ENCODE results near the gene NEU3.

- TF ChIP-seq POLR2A (IDR thresholded peaks at IDR 0.05; ENCODE audit: insufficient read depth in 1 of 2, low read depth in 2 of 2, low read length in 2 of 2) (no peak), CTCF (CRISPR knock-in tag; IDR thresholded peaks at IDR 0.05) (no peak), ZNF274 (CRISPR knock-in tag; IDR thresholded peaks at IDR 0.05) (no peak), FOXJ3 (CRISPR knock-in tag; IDR thresholded peaks at IDR 0.05; ENCODE audit: borderline replicate concordance) (no peak), ZNF232 (CRISPR knock-in tag; IDR thresholded peaks at IDR 0.05; ENCODE audit: borderline replicate concordance) (no peak), YY1 (IDR thresholded peaks at IDR 0.05; ENCODE audit: insufficient read depth, insufficient replicate concordance, low read depth, low read length) (no peak), ZNF367 (CRISPR knock-in tag; IDR thresholded peaks at IDR 0.05; ENCODE audit: borderline replicate concordance) (no peak), REST (IDR thresholded peaks at IDR 0.05; ENCODE audit: borderline replicate concordance in 1 of 2, low read depth in 1 of 2, low read length in 2 of 2) (no peak)
Measured at GRCh38 chr11:75011872-75012271, 23.1 kb downstream of the NEU3 start.
